Esophagus squamous epithelium (tissue), 4 donors: Measurements from ENCODE around the gene GSTM5.
"Not testable (repeated sequence)": the region's sequence is repeated elsewhere in the genome, so short reads cannot be mapped to it uniquely, and the experiment has no call there.

ENCODE experiments used
- CTCF ChIP-seq, 6 experiments: fragments of 450-650 bp in 4 of 6; fragments of 200-600 bp in 2 of 6; sonication (generic) in 2 of 6; IDR thresholded peaks; one replicate each; pipeline ENCODE4 v1.5.1; 2016 to 2019; ENCODE audit warnings: antibody characterized with exemption in 6 of 6, mild to moderate bottlenecking in 4 of 6, moderate library complexity in 4 of 6
- POLR2A ChIP-seq, 4 donors: fragments of 450-650 bp; IDR thresholded peaks; one replicate each; pipeline ENCODE4 v1.6.1; 2017; ENCODE audit warnings: antibody characterized with exemption in 4 of 4, mild to moderate bottlenecking in 4 of 4, moderate library complexity in 3 of 4

- not testable (repeated sequence) for TF ChIP-seq CTCF, POLR2A (IDR thresholded peaks at IDR 0.05)
Observed at GRCh38 chr1:109685399-109685798, 26.7 kb upstream of the GSTM5 start.
